SKM-1 (cell line): ENCODE measurements around the gene GXYLT2.

Source experiments
- DNase-seq: peaks from one replicate; lab custom pipeline; 2025; ENCODE audit not compliant: unreplicated experiment; lab: John Stamatoyannopoulos, UW

GXYLT2 gene

GRCh38 chr3:73009008-73009407 lies 121.2 kb downstream of the GXYLT2 start:
- no peak for DNase-seq

- no peak for DNase-seq
Observed at GRCh38 chr3:73009750-73010149, 121.9 kb downstream of the GXYLT2 start.

- no peak for DNase-seq
Observed at GRCh38 chr3:73010158-73010557, 122.3 kb downstream of the GXYLT2 start.

- no peak for DNase-seq
Observed at GRCh38 chr3:73018298-73018697, 130.5 kb downstream of the GXYLT2 start.

GRCh38 chr3:73018790-73019441 lies 131.1 kb downstream of the GXYLT2 start:
- DNase-seq, result no peak

GRCh38 chr3:73021301-73021835 lies 133.5 kb downstream of the GXYLT2 start:
- no peak for DNase-seq

GRCh38 chr3:73024836-73025235 lies 137.0 kb downstream of the GXYLT2 start:
- DNase-seq, result no peak

- no peak for DNase-seq
Observed at GRCh38 chr3:73026111-73026759, 138.4 kb downstream of the GXYLT2 start.
